Lung (tissue), 12 donors: ENCODE results near the gene NGRN. TPM values are rescaled to one million over a fixed set of nuclear protein-coding genes. Genes with fewer than 3 reads are reported as not detected.

ENCODE experiments used
- ATAC-seq: fragments of 200-7000 bp; cut with Tn5 transposase; one replicate; pipeline ENCODE4 v1.9.1; 2020; ENCODE audit warnings: moderate number of reproducible peaks; ENCODE audit not compliant: insufficient read depth, low FRiP score
- DNase-seq, 3 donors: peaks; one replicate each; pipeline ENCODE4 v3.0.0-alpha.2; 2013 to 2017
- H3K27ac ChIP-seq, 2 donors: one replicate each; pipeline ENCODE4 v1.5.1; 2013; ENCODE audit warnings: mild to moderate bottlenecking in 2 of 2, moderate library complexity in 2 of 2, control low read depth in 1 of 2, inconsistent platforms in 1 of 2, low read depth in 1 of 2, low read length in 1 of 2
- H3K27me3 ChIP-seq, 3 donors: one replicate each; pipeline ENCODE4 v1.5.1; 2013; ENCODE audit warnings: low read length in 2 of 3; ENCODE audit not compliant: control insufficient read depth in 3 of 3, insufficient read depth in 3 of 3
- H3K36me3 ChIP-seq, 4 donors: one replicate each; pipeline ENCODE4 v1.5.1; 2013; ENCODE audit warnings: low read length in 4 of 4, mild to moderate bottlenecking in 1 of 4, moderate library complexity in 1 of 4; ENCODE audit not compliant: control insufficient read depth in 4 of 4, insufficient read depth in 4 of 4
- H3K4me1 ChIP-seq, 5 donors: one replicate each; pipeline ENCODE4 v1.5.1; 2013; ENCODE audit warnings: low read length in 5 of 5, mild to moderate bottlenecking in 2 of 5, moderate library complexity in 1 of 5; ENCODE audit not compliant: control insufficient read depth in 5 of 5, insufficient read depth in 5 of 5
- H3K4me3 ChIP-seq: one replicate; pipeline ENCODE4 v1.5.1; 2013; ENCODE audit warnings: mild to moderate bottlenecking, control low read depth, moderate library complexity
- H3K9ac ChIP-seq, 2 donors: one replicate each; pipeline ENCODE4 v1.5.1; 2013; ENCODE audit warnings: low read length in 2 of 2, control low read depth in 1 of 2; ENCODE audit not compliant: insufficient read depth in 1 of 2
- H3K9me3 ChIP-seq, 4 donors: one replicate each; pipeline ENCODE4 v1.5.1; 2013; ENCODE audit warnings: low read length in 3 of 4, mild to moderate bottlenecking in 1 of 4, moderate library complexity in 1 of 4; ENCODE audit not compliant: control insufficient read depth in 4 of 4, insufficient read depth in 3 of 4
- CTCF ChIP-seq: IDR thresholded peaks from 2 replicates; pipeline ENCODE4 v1.5.1; 2012; ENCODE audit warnings: mild to moderate bottlenecking; ENCODE audit errors: control extremely low read depth, extremely low read depth
- WGBS, 2 donors: extraction: QIAGEN DNeasy Blood & Tissue Kit; methylation state at CpG; one replicate each; pipeline ENCODE4 v1.1.7; 2013; 5-methylcytosine and 5-hydroxymethylcytosine counted together
- polyA plus RNA-seq, 2 donors: library from polyadenylated mRNA; stranded (reverse); fragments of 200-250 nt; gene quantifications; one replicate each; pipeline ENCODE4 v1.2.1, GENCODE V29; 2013
- total RNA-seq, 2 donors: library from RNA; depleted of rRNA in 1 of 2; stranded (reverse); fragments of >200 nt in 1 of 2; gene quantifications; one replicate each; pipeline ENCODE4 v1.2.1, GENCODE V29; 2014 to 2021
- donor health status: control.
- donor health status: control.
- donor health status: Bipolar disorder and iron deficiency.
- donor health status: healthy.
- donor health status: DM: yes; HTN: yes; CAD: no.

NGRN gene
- total and polyA plus RNA-seq, 4 donors: 55.2 to 89.2 (median 71.2) TPM

GRCh38 chr15:90230071-90230494 is 35.4 kb upstream of the NGRN start:
- WGBS, 2 donors: 74 to 88% methylated on average over 12 of the region's 12 CpGs
- H3K36me3 ChIP-seq: peaks cover 7 to 40% (median 11%) of the 10 kb centered on the region in 4 donors
- no peaks in the 10 kb centered on the region for H3K27me3 ChIP-seq
- H3K4me3 ChIP-seq: no peak overlapping the region
- no peak for TF ChIP-seq CTCF
- H3K9me3 ChIP-seq: no peaks in the 10 kb centered on the region
- ATAC-seq (no peak), DNase-seq (no peak)
- peaks cover 0 to 19% (median 3%) of the 10 kb centered on the region in 5 donors for H3K4me1 ChIP-seq
- H3K27ac ChIP-seq: no peak overlapping the region
- no peak overlapping the region for H3K9ac ChIP-seq

GRCh38 chr15:90230610-90231009 is 34.9 kb upstream of the NGRN start:
- peaks cover 7 to 35% (median 9%) of the 10 kb centered on the region in 4 donors for H3K36me3 ChIP-seq
- H3K4me3 ChIP-seq: no peak overlapping the region
- no peaks in the 10 kb centered on the region for H3K27me3 ChIP-seq
- no peak for TF ChIP-seq CTCF
- no peaks in the 10 kb centered on the region for H3K9me3 ChIP-seq
- peaks cover 0 to 19% (median 3%) of the 10 kb centered on the region in 5 donors for H3K4me1 ChIP-seq
- peak overlapping the region; percentile 50 to 54 for H3K27ac ChIP-seq
- 89 to 93% methylated on average over 8 of the region's 8 CpGs for WGBS, 2 donors
- no peak for ATAC-seq
- no peak for DNase-seq
- H3K9ac ChIP-seq: no peak overlapping the region

- H3K4me1 ChIP-seq: peaks cover 0 to 19% (median 3%) of the 10 kb centered on the region in 5 donors
- H3K9ac ChIP-seq: no peak overlapping the region
- ATAC-seq: no peak
- WGBS, 2 donors: 30 to 44% methylated on average over 27 of the region's 27 CpGs
- DNase-seq: no peak
- H3K36me3 ChIP-seq: peaks cover 7 to 34% (median 8%) of the 10 kb centered on the region in 4 donors
- H3K27ac ChIP-seq: peak overlapping the region in 1 of 2 donors; percentile 50
- H3K27me3 ChIP-seq: no peaks in the 10 kb centered on the region
- no peak for TF ChIP-seq CTCF
- H3K4me3 ChIP-seq: no peak overlapping the region
- no peaks in the 10 kb centered on the region for H3K9me3 ChIP-seq
These were observed 34.1 kb upstream of the NGRN start for GRCh38 chr15:90231028-90232017.
